Measurements from ENCODE around the gene ABLIM2.
A peak's percentile ranks its signal among the peaks of the same experiment; 100 is the strongest.

ABLIM2 gene

GRCh38 chr4:8081621-8082516 lies 76.7 kb downstream of the ABLIM2 start:
- DNase-seq = no peak

- no peak for DNase-seq
Measured at GRCh38 chr4:8081171-8081570, 77.4 kb downstream of the ABLIM2 start.

GRCh38 chr4:8080754-8081065 lies 77.9 kb downstream of the ABLIM2 start:
- DNase-seq = no peak

GRCh38 chr4:8079916-8080753 lies 78.5 kb downstream of the ABLIM2 start:
- DNase-seq = no peak

- peak; percentile 17 for DNase-seq
Measured at GRCh38 chr4:8079031-8079885, 79.4 kb downstream of the ABLIM2 start.

GRCh38 chr4:8078610-8079015 lies 80.0 kb downstream of the ABLIM2 start:
- DNase-seq = no peak

- no peak for DNase-seq
Measured at GRCh38 chr4:8078109-8078494, 80.5 kb downstream of the ABLIM2 start.

- no peak for DNase-seq
Measured at GRCh38 chr4:8077181-8078108, 81.2 kb downstream of the ABLIM2 start.

GRCh38 chr4:8076023-8076422 lies 82.6 kb downstream of the ABLIM2 start:
- DNase-seq = no peak

GRCh38 chr4:8073206-8073863 lies 85.3 kb downstream of the ABLIM2 start:
- no peak for DNase-seq

GRCh38 chr4:8072235-8072968 lies 86.2 kb downstream of the ABLIM2 start:
- DNase-seq = no peak

- no peak for DNase-seq
Measured at GRCh38 chr4:8071766-8072165, 86.8 kb downstream of the ABLIM2 start.

- DNase-seq = no peak
Measured at GRCh38 chr4:8070736-8071718, 87.6 kb downstream of the ABLIM2 start.

GRCh38 chr4:8069102-8069752 lies 89.4 kb downstream of the ABLIM2 start:
- DNase-seq = no peak

GRCh38 chr4:8067945-8068896 lies 90.4 kb downstream of the ABLIM2 start:
- no peak for DNase-seq

GRCh38 chr4:8067274-8067936 lies 91.2 kb downstream of the ABLIM2 start:
- DNase-seq = no peak

GRCh38 chr4:8066336-8066931 lies 92.2 kb downstream of the ABLIM2 start:
- no peak for DNase-seq
